Measurements from ENCODE around the gene SLC5A11. TPM values are rescaled to one million over a fixed set of nuclear protein-coding genes. Genes with fewer than 3 reads are reported as not detected.

Gene SLC5A11
- total and polyA plus RNA-seq, 2 donors (not counting 1 experiment from before 2014, with no cell fraction given), result 0.62 to 0.84 TPM

DNA sequence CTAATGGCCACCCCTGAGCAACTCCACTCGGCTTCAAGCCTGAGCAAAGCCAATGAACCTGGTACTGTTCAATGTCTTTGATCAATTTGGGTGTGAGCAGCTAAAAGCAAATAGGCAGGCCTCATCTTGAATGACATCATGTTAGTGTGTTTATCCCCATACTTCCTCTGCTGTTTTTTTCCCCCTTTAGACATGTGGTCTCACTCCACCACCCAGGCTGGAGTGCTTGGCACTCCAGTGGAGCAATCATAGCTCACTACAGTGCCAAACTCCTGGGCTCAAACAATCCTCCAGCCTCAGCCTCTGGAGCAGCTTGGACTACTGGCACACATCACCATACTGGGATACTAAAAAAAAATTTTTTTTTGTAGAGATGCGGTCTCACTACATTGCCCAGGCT, 94.0 kb downstream of the SLC5A11 start:
- intact Hi-C loops (cut with micrococcal nuclease), result loop anchor here (10.0 kb wide), 1 partner anchor 285 kb away; no protein-coding TSS in a partner anchor
- CTCF ChIA-PET, result no interaction called here

GRCh38 chr16:24943471-24943870, 97.7 kb downstream of the SLC5A11 start:
- no peak for ATAC-seq (ENCODE audit: low read depth)

More for the DNA sequence above, 94.0 kb downstream of the SLC5A11 start:
- no peak overlapping the region for H3K4me2 ChIP-seq (replicated peaks; ENCODE audit: low read depth, low read length, poor library complexity, severe bottlenecking)
- H3K27me3 ChIP-seq (replicated peaks in 1 of 4; ENCODE audit: control extremely low read depth in 1 of 4, control insufficient read depth in 3 of 4, insufficient read depth in 4 of 4, low read length in 3 of 4), result no peaks in the 10 kb centered on the region
- H3K36me3 ChIP-seq (replicated peaks in 1 of 2; ENCODE audit: control extremely low read depth in 1 of 2, control insufficient read depth in 1 of 2, extremely low read depth in 1 of 2, insufficient read depth in 2 of 2, low read length in 1 of 2), result peaks cover 4 to 81% of the 10 kb centered on the region in 2 experiments
- POLR2A ChIA-PET, result no interaction called here
- no peaks in the 10 kb centered on the region for H3K9me3 Mint-ChIP-seq (ENCODE audit: insufficient read depth)
- H3K27ac ChIP-seq (ENCODE audit: low read length in 2 of 2), result no peak overlapping the region
- H3K27ac Mint-ChIP-seq, result no peak overlapping the region
- TF ChIP-seq EZH2 (IDR thresholded peaks at IDR 0.05; ENCODE audit: borderline replicate concordance, insufficient read depth, low read depth, low read length, poor library complexity, severe bottlenecking) (no peak), CTCF (IDR thresholded peaks at IDR 0.05) (no peak)
- H3K9ac ChIP-seq (ENCODE audit: low read length), result no peak overlapping the region
- H3K4me3 Mint-ChIP-seq, result no peak overlapping the region
- H3K9me3 ChIP-seq (ENCODE audit: control extremely low read depth in 1 of 3, control insufficient read depth in 2 of 3, insufficient read depth in 1 of 3, low read length in 2 of 3), result no peaks in the 10 kb centered on the region
- no peak for DNase-seq
- no peaks in the 10 kb centered on the region for H3K27me3 Mint-ChIP-seq
- H3K4me1 Mint-ChIP-seq, result no peaks in the 10 kb centered on the region
- H4K20me1 ChIP-seq (ENCODE audit: control insufficient read depth, insufficient read depth, low read length, poor library complexity, severe bottlenecking), result peaks cover 62% of the 10 kb centered on the region
- ATAC-seq (ENCODE audit: low read depth), result no peak
- H2AFZ ChIP-seq (ENCODE audit: insufficient read depth, low read depth, low read length, poor library complexity, severe bottlenecking), result no peak overlapping the region
- 100% methylated on average over 2 of the region's 2 CpGs for WGBS (ENCODE audit: insufficient coverage)
- peaks cover 54% of the 10 kb centered on the region for H3K79me2 ChIP-seq (ENCODE audit: control insufficient read depth, insufficient read depth, low read length)
- H3K4me3 ChIP-seq (ENCODE audit: control extremely low read depth in 1 of 5, extremely low read depth in 1 of 5, insufficient read depth in 1 of 5, low read depth in 2 of 5, low read length in 4 of 5), result no peak overlapping the region
- H3K4me1 ChIP-seq (ENCODE audit: control insufficient read depth in 2 of 2, insufficient read depth in 2 of 2, low read length in 2 of 2), result no peaks in the 10 kb centered on the region

More at GRCh38 chr16:24943471-24943870, 97.7 kb downstream of the SLC5A11 start:
- Histone ChIP-seq H2AFZ (ENCODE audit: insufficient read depth, low read depth, low read length, poor library complexity, severe bottlenecking) (no peak overlapping the region), H3K4me1 (ENCODE audit: control insufficient read depth in 2 of 2, insufficient read depth in 2 of 2, low read length in 2 of 2) (no peaks in the 10 kb centered on the region), H3K27me3 (replicated peaks in 1 of 4; ENCODE audit: control extremely low read depth in 1 of 4, control insufficient read depth in 3 of 4, insufficient read depth in 4 of 4, low read length in 3 of 4) (no peaks in the 10 kb centered on the region), H3K9ac (ENCODE audit: low read length) (no peak overlapping the region), H3K36me3 (replicated peaks in 1 of 2; ENCODE audit: control extremely low read depth in 1 of 2, control insufficient read depth in 1 of 2, extremely low read depth in 1 of 2, insufficient read depth in 2 of 2, low read length in 1 of 2) (peaks cover 9 to 87% of the 10 kb centered on the region in 2 experiments), H3K79me2 (ENCODE audit: control insufficient read depth, insufficient read depth, low read length) (peaks cover 33% of the 10 kb centered on the region), H3K9me3 (ENCODE audit: control extremely low read depth in 1 of 3, control insufficient read depth in 2 of 3, insufficient read depth in 1 of 3, low read length in 2 of 3) (no peaks in the 10 kb centered on the region), H3K27ac (ENCODE audit: low read length in 2 of 2) (no peak overlapping the region), H3K4me2 (replicated peaks; ENCODE audit: low read depth, low read length, poor library complexity, severe bottlenecking) (no peak overlapping the region), H4K20me1 (ENCODE audit: control insufficient read depth, insufficient read depth, low read length, poor library complexity, severe bottlenecking) (peaks cover 63% of the 10 kb centered on the region), H3K4me3 (ENCODE audit: control extremely low read depth in 1 of 5, extremely low read depth in 1 of 5, insufficient read depth in 1 of 5, low read depth in 2 of 5, low read length in 4 of 5) (no peak overlapping the region)
- H3K4me3 Mint-ChIP-seq, result no peak overlapping the region
- intact Hi-C loops (cut with micrococcal nuclease), result loop anchor here (10.0 kb wide), 1 partner anchor 281 kb away; no protein-coding TSS in a partner anchor
- 76% methylated on average over 3 of the region's 7 CpGs for WGBS (ENCODE audit: insufficient coverage)
- ChIA-PET POLR2A (no interaction called here), CTCF (no interaction called here)
- TF ChIP-seq CTCF (IDR thresholded peaks at IDR 0.05), result no peak
- no peak for TF ChIP-seq EZH2 (IDR thresholded peaks at IDR 0.05; ENCODE audit: borderline replicate concordance, insufficient read depth, low read depth, low read length, poor library complexity, severe bottlenecking)
- H3K4me1 Mint-ChIP-seq, result no peaks in the 10 kb centered on the region
- H3K9me3 Mint-ChIP-seq (ENCODE audit: insufficient read depth), result no peaks in the 10 kb centered on the region
- H3K27me3 Mint-ChIP-seq, result no peaks in the 10 kb centered on the region
- peak overlapping the region; percentile 28 for H3K27ac Mint-ChIP-seq
- no peak for DNase-seq

Measured in B cell (primary cell).